Kidney (tissue), 14 donors: ENCODE data around the gene ORAI2. TPM values are rescaled to one million over a fixed set of nuclear protein-coding genes. Genes with fewer than 3 reads are reported as not detected.

ENCODE experiments used
- DNase-seq, 5 donors: peaks; one replicate each; pipeline ENCODE4 v3.0.0-alpha.2; 2013 to 2020
- FAIRE-seq: peaks from 2 replicates; lab custom pipeline; 2012; peaks lifted over from hg19 to GRCh38; lab: Jason Lieb, UNC
- H3K27ac ChIP-seq, 2 donors: one replicate each; pipeline ENCODE4 v1.7.0; 2013; ENCODE audit warnings: low read depth in 2 of 2, low read length in 2 of 2, inconsistent platforms in 1 of 2
- H3K27me3 ChIP-seq: one replicate; pipeline ENCODE4 v1.7.1; 2013; ENCODE audit warnings: low read length, inconsistent platforms; ENCODE audit not compliant: control insufficient read depth, insufficient read depth
- H3K36me3 ChIP-seq, 3 donors: one replicate each; pipeline versions ENCODE4 v1.7.0 to v1.7.1; 2013; ENCODE audit warnings: low read length in 3 of 3, control low read depth in 1 of 3, inconsistent platforms in 1 of 3; ENCODE audit not compliant: insufficient read depth in 3 of 3, control insufficient read depth in 2 of 3
- H3K4me1 ChIP-seq, 3 donors: one replicate each; pipeline versions ENCODE4 v1.7.0 to v1.7.1; 2013; ENCODE audit warnings: low read length in 3 of 3, inconsistent platforms in 1 of 3, low read depth in 1 of 3; ENCODE audit not compliant: control insufficient read depth in 2 of 3, insufficient read depth in 2 of 3
- H3K4me3 ChIP-seq, 3 donors: one replicate each; pipeline versions ENCODE4 v1.7.0 to v1.8.1; 2013; ENCODE audit warnings: low read length in 3 of 3, control low read depth in 1 of 3, inconsistent platforms in 1 of 3
- H3K9ac ChIP-seq, 3 donors: one replicate each; pipeline versions ENCODE4 v1.7.0 to v1.7.1; 2013; ENCODE audit warnings: low read length in 3 of 3, control low read depth in 1 of 3, inconsistent platforms in 1 of 3
- H3K9me3 ChIP-seq, 3 donors: one replicate each; pipeline versions ENCODE4 v1.7.0 to v1.7.1; 2013; ENCODE audit warnings: low read length in 3 of 3, control low read depth in 1 of 3, inconsistent platforms in 1 of 3; ENCODE audit not compliant: control insufficient read depth in 2 of 3, insufficient read depth in 1 of 3
- CTCF ChIP-seq: IDR thresholded peaks from 3 replicates; pipeline ENCODE4 v1.5.1; 2012; ENCODE audit warnings: mild to moderate bottlenecking, moderate library complexity, borderline replicate concordance; ENCODE audit not compliant: insufficient read depth; ENCODE audit errors: extremely low read depth
- intact Hi-C: fragments of 100-400 bp; cut with DNase I; formaldehyde crosslinking; loops from one replicate; pipeline ENCODE4 v1.11.1; 2022
- polyA plus RNA-seq: library from polyadenylated mRNA; stranded (reverse); fragments of 350-450 nt; fragmentation: Illumina TruSeq; extraction: RNeasy Lipid Tissue Mini Kit (QIAGEN cat#74804); gene quantifications from one replicate; pipeline ENCODE4 v1.2.3, GENCODE V29; 2014; ENCODE audit warnings: low read depth, low replicate concordance; ENCODE audit not compliant: insufficient read depth
- total RNA-seq: library from RNA; stranded (reverse); fragmentation: NEBNext Ultra II Directional; extraction: Animal tissue kit (Norgen Biotek cat#: 25700); gene quantifications from one replicate; pipeline ENCODE4 v1.2.1, GENCODE V29; 2021
- donor health status: control.
- donor health status: control.
- donor health status: control.
- donor health status: control.
- donor health status: control.
- donor health status: DM: yes; HTN: yes; CAD: no.
- donor health status: Normal renal cell carcinoma (clear cell type).

The ORAI2 gene
- total and polyA plus RNA-seq, 2 donors from 2014 or later: 13.8 to 45.6 TPM

GRCh38 chr7:102426268-102427018, 6.9 kb upstream of the ORAI2 start:
- Histone ChIP-seq H3K9me3 (no peaks in the 10 kb centered on the region), H3K27ac (peak overlapping the region in 1 of 2 donors; percentile 11), H3K36me3 (peaks cover 0 to 13% (median 2%) of the 10 kb centered on the region in 3 donors), H3K4me1 (peaks cover 0 to under 1% (median 0%) of the 10 kb centered on the region in 3 donors), H3K9ac (no peak overlapping the region), H3K4me3 (no peak overlapping the region), H3K27me3 (no peaks in the 10 kb centered on the region)
- intact Hi-C loops: no loop called here
- TF ChIP-seq CTCF: no peak
- DNase-seq: no peak
- no peak for FAIRE-seq

- H3K4me1 ChIP-seq: peaks cover 0 to 7% (median 4%) of the 10 kb centered on the region in 3 donors
- H3K4me3 ChIP-seq: no peak overlapping the region
- intact Hi-C loops: no loop called here
- H3K36me3 ChIP-seq: peaks cover 0 to 10% (median 2%) of the 10 kb centered on the region in 3 donors
- DNase-seq (no peak), FAIRE-seq (no peak)
- H3K27me3 ChIP-seq: no peaks in the 10 kb centered on the region
- no peak for TF ChIP-seq CTCF
- no peak overlapping the region for H3K9ac ChIP-seq
- H3K27ac ChIP-seq: peak overlapping the region in 1 of 2 donors; percentile 11
- H3K9me3 ChIP-seq: no peaks in the 10 kb centered on the region
Measured at GRCh38 chr7:102427019-102427405, 6.4 kb upstream of the ORAI2 start.

GRCh38 chr7:102429141-102429899, 4.1 kb upstream of the ORAI2 start:
- Histone ChIP-seq H3K27ac (no peak overlapping the region), H3K36me3 (peaks cover 0 to 8% (median 2%) of the 10 kb centered on the region in 3 donors), H3K4me1 (peaks cover 0 to 9% (median 7%) of the 10 kb centered on the region in 3 donors), H3K27me3 (no peaks in the 10 kb centered on the region), H3K4me3 (no peak overlapping the region), H3K9ac (no peak overlapping the region), H3K9me3 (no peaks in the 10 kb centered on the region)
- DNase-seq: no peak
- no peak for TF ChIP-seq CTCF
- intact Hi-C loops: no loop called here
- no peak for FAIRE-seq
